Mucosa of descending colon (tissue), 3 donors: ENCODE results near the gene PLXNA3. TPM values are rescaled to one million over a fixed set of nuclear protein-coding genes. Genes with fewer than 3 reads are reported as not detected.

Experiments
- ATAC-seq: fragments of 200-7000 bp; cut with Tn5 transposase; one replicate; pipeline ENCODE4 v1.9.1; 2020; ENCODE audit warnings: mild to moderate bottlenecking, moderate library complexity
- DNase-seq, 3 donors: peaks; one replicate each; pipeline ENCODE4 v3.0.0-alpha.2; 2020
- H3K36me3 ChIP-seq: fragments of 200-600 bp; one replicate; pipeline ENCODE4 v1.8.0; 2021; ENCODE audit warnings: low read depth, mild to moderate bottlenecking
- H3K4me1 ChIP-seq: fragments of 200-600 bp; one replicate; pipeline ENCODE4 v1.8.0; 2021; ENCODE audit warnings: low read depth, mild to moderate bottlenecking
- H3K4me3 ChIP-seq: fragments of 200-600 bp; one replicate; pipeline ENCODE4 v1.8.0; 2021; ENCODE audit warnings: mild to moderate bottlenecking
- H3K9me3 ChIP-seq: fragments of 200-600 bp; one replicate; pipeline ENCODE4 v1.8.0; 2021; ENCODE audit warnings: mild to moderate bottlenecking
- CTCF ChIP-seq: fragments of 200-600 bp; IDR thresholded peaks from one replicate; pipeline ENCODE4 v1.8.0; 2022; ENCODE audit warnings: antibody characterized with exemption, mild to moderate bottlenecking
- intact Hi-C, 2 donors: fragments of 100-400 bp; cut with DNase I in 1 of 2; cut with micrococcal nuclease in 1 of 2; formaldehyde crosslinking; loops; one replicate each; pipeline versions ENCODE4 v1.11.0 to v1.11.1; 2022; cut with DNase I, micrococcal nuclease
- total RNA-seq, 3 donors: library from RNA; stranded (reverse); fragmentation: NEBNext Ultra II Directional in 2 of 3; extraction: Animal tissue kit (Norgen Biotek cat#: 25700) in 2 of 3; gene quantifications; one replicate each; pipeline versions ENCODE4 v1.2.1 to v1.2.4, GENCODE V29; 2021 to 2023
- donor health status: DM: no; HTN: no; CAD: no; lungs with moderate emphysema.
- donor health status: DM: no; HTN: no; CAD: no.
- donor health status: DM: no; HTN: yes; CAD: no.

The PLXNA3 gene
- total RNA-seq, 3 donors from 2014 or later = 24.8 to 66.1 (median 51.7) TPM

GRCh38 chrX:154413142-154413541 lies 44.9 kb upstream of the PLXNA3 start:
- intact Hi-C loops = no loop called here
- ATAC-seq (no peak), DNase-seq (no peak)
- TF ChIP-seq CTCF = no peak
- no peak overlapping the region for H3K4me3 ChIP-seq
- H3K9me3 ChIP-seq = no peaks in the 10 kb centered on the region
- no peaks in the 10 kb centered on the region for H3K36me3 ChIP-seq
- H3K4me1 ChIP-seq = peaks cover 9% of the 10 kb centered on the region

DNA sequence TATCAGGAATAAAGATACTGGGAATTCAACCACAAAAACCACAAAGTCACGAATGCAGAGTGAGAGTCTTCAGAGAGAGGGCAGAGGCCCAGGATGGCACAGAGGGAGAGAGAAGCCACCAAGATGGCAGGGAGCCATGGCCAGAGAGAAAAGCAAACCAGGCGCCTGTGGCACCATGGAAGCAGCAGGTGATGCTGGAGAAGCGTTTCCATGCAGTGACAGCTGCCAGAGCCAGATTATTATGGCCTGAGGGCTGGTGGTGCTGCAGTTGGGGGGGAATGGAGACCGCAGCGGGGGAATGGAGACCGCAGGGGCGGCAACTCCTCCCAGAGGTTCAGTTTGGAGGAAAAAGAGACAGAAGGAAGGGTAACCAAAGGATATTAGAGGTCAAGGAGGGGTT lies 40.9 kb upstream of the PLXNA3 start:
- no peaks in the 10 kb centered on the region for H3K36me3 ChIP-seq
- peaks cover 3% of the 10 kb centered on the region for H3K4me1 ChIP-seq
- intact Hi-C loops = no loop called here
- no peak for TF ChIP-seq CTCF
- H3K9me3 ChIP-seq = no peaks in the 10 kb centered on the region
- H3K4me3 ChIP-seq = no peak overlapping the region
- no peak for DNase-seq
- no peak for ATAC-seq

- H3K36me3 ChIP-seq = no peaks in the 10 kb centered on the region
- no peak overlapping the region for H3K4me3 ChIP-seq
- no peaks in the 10 kb centered on the region for H3K4me1 ChIP-seq
- H3K9me3 ChIP-seq = no peaks in the 10 kb centered on the region
- ATAC-seq = no peak
- no peak for TF ChIP-seq CTCF
- DNase-seq = no peak
- intact Hi-C loops = no loop called here
Measured at GRCh38 chrX:154419189-154419588, 38.9 kb upstream of the PLXNA3 start.

GRCh38 chrX:154419688-154420401 lies 38.2 kb upstream of the PLXNA3 start:
- Histone ChIP-seq H3K4me1 (no peaks in the 10 kb centered on the region), H3K36me3 (no peaks in the 10 kb centered on the region), H3K9me3 (no peaks in the 10 kb centered on the region), H3K4me3 (no peak overlapping the region)
- TF ChIP-seq CTCF = no peak
- DNase-seq (no peak), ATAC-seq (no peak)
- intact Hi-C loops = no loop called here

DNA sequence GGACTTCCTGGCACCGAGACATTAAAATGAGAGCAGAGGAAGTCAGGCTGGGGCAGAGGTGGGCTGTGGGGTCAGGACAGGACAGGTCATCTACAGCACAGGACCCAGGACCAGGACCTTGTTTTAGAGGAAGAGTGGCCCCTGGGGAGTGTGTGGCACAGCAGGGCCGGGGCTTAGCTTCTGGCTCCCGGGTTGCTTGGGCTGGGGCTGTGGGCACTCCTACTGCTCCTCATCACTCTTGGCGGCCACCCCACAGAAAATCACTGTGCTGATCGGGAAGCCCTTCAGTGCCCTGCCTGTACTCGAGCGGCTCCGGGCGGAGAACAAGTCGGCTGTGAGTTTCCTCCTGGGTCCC lies 37.7 kb upstream of the PLXNA3 start:
- TF ChIP-seq CTCF = no peak
- H3K4me1 ChIP-seq = no peaks in the 10 kb centered on the region
- no peaks in the 10 kb centered on the region for H3K36me3 ChIP-seq
- intact Hi-C loops = no loop called here
- ATAC-seq = peak; percentile 16
- no peak for DNase-seq
- no peaks in the 10 kb centered on the region for H3K9me3 ChIP-seq
- no peak overlapping the region for H3K4me3 ChIP-seq
